NCI-H146 treated with DMSO at 0.1 percent for 48 hours (cell line): ENCODE measurements around the gene DCX.

Experiments used
- DNase-seq: peaks from one replicate; lab custom pipeline; 2025; ENCODE audit not compliant: unreplicated experiment; lab: John Stamatoyannopoulos, UW

Gene DCX

DNA sequence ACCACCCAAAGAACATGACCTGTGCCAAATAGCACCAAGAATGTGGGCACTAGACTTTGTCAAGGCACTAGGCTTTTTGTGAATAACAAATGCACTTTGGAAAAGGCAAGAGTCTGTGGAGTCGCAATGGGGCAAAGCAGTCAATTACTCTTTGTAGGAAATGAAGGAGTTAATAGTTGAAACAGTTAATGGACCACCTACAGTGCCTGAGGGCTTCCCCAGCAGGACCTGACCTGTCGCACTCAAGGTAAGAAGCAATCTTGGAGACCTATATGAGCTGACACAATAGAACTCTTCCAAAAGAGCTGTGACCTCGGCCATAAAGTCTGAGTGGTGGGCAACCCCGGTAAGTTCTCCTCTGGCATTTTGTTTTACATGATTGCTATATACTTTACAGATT, 92.5 kb downstream of the DCX start:
- DNase-seq = no peak

DNA sequence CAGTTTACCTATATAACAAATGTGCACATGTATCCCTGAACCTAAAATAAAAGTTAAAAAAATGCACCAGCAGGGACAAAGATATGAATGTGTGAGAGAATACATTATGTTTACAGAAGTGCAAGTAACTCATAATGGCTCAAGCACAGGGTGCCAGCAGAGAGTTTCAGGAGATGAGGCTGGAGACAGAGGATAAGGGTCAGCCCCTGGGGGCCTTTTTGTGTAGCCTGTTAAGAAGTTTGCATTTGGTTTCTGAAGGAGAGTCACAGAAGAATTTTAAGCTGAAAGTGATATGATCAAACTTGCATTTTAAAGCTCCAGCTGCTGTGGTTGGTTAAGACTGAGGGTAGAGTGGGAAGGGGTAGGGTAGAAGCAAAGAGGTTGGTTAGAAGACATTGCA, 93.1 kb downstream of the DCX start:
- DNase-seq = no peak

DNA sequence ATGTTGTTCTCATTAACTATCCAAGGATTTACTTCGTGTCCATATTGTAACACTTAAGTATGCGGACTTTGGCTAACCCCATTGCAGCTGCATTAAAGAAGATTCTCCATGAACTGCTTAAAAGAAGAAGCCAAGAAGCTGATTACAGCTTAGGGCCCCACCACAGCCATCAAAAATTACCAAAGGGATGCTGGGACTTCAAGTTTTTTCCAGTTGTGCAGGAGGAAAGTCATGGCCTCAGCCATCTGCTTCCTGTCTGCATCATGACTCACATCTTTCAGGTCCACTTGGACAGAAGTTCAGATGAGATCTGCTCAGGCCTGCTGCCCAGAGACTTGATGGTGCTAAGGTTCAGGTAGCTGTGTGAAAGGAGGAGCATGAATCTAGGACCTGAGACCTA, 102.9 kb downstream of the DCX start:
- DNase-seq = no peak

DNA sequence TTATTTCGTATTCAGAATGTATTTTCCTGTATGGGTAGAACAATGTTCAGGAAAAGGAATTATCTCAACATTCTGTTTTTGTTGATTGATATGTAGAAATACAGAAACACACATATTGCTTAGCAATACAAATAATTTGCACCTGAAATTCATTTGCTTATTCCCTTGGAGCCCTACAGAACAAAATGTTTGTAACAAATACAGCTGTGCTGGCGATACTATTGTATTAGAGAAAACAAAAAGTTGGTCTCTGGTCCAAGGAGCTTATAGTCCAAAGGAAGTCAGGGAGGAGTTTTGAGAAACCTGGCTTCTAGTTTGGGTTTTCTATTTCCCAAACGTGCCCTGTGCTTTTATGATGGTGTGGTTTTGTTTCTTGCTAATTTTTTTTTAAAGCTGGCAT, 104.0 kb downstream of the DCX start:
- no peak for DNase-seq

DNA sequence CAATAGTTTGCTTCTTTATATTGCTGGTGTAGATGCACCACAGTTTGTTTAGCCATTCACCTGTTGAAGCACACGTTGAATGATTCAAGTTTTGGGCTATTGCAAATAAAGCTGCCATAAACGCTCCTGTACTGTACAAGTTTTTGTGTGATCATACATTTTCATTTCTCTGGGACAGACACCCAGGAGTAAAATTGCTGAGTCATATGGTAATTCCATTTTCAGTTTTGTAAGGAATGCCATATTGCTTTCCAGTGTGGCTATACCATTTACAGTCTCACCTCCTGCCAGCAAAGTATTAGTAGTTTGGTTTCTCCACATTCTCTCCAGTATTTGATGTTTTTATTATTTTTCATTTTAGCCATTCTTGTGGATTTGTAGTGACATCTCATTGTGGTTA, 109.7 kb downstream of the DCX start:
- DNase-seq = no peak

DNA sequence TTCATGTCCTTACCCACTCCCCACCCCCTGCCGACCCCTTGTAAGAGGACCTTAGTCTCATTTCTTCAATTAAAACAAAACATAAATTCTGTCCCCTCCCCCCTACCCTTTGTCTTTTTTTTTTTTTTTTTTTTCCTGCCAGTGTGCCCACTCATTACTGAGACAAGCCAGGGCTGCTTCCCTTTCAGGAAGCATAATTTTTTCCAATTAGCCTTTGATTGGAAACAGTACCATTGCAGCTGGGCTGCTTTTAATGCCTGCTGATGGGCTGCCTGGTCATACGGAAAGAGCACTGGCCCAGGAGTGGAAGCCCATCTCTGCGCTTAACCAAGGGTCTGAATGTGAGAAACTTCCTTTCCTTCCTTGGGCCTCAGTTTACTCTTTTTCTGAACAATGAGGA, 123.2 kb downstream of the DCX start:
- no peak for DNase-seq

DNA sequence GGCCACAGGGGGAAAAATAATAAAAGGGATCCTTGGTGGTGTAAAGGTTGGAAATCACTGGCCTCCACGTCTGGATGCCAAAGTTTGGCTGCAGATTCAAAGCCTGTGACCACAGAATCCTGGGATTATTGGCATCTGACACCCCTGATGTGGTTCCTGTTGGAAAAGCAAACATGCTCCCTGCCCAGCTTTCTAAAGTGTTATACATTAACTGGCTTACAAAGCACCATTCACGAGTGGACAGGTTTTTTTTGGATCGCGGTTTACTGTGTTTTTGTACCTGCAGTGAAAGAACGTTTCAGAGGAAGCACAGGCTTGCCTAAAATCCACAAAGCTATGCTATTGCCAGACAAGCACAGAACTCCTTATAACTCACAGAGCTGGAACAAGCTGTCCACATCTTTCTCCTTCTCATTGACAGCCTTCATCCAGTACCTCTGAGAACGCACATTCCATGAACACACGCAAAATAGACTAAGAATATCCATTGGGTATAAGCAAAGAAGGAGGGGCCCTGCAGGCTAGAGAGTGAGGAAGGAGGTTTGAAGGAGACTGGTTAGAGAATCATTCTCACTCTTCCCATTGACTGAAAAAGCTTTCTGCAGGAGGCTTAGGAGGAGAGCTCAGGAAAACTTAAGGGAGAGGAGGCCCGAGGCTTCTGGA, 127.2 kb downstream of the DCX start:
- no peak for DNase-seq

DNA sequence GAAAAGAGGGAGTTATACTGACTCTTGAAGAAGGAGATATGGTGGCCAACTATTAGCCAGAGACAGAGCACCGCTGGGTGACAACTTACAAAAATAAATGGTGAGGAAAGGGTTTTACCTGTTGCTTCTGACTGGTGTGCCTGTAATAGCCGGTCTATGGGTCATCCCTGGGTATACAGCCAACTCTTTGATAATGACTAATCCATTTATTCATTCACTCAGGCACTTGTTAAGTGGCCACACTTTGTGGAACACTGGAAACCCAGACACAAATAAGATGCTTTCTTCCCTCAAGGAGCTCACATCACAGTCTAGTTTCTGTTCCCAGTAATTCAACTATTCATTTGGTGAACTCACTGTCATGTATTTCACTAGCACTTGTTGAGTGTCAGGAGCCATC, 128.5 kb downstream of the DCX start:
- DNase-seq = no peak

DNA sequence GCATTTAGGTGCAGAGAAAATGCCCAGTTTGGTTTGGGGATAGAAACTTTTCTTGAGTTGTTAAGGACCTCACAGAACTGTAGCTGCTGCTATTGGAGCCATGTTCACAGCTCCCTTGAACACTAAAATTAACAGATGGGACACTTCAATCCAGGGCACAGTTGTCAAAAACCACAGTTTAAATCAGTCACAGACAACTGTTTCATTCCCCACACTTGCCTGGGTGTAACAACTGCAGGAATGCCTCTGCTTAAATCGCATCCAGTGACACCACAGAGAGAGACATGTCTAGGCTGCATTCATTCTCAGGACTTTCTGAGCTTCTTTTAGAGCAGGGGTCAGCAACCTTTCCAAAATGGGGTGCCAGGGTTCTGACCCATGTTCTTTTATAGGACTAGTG, 129.0 kb downstream of the DCX start:
- DNase-seq = no peak

DNA sequence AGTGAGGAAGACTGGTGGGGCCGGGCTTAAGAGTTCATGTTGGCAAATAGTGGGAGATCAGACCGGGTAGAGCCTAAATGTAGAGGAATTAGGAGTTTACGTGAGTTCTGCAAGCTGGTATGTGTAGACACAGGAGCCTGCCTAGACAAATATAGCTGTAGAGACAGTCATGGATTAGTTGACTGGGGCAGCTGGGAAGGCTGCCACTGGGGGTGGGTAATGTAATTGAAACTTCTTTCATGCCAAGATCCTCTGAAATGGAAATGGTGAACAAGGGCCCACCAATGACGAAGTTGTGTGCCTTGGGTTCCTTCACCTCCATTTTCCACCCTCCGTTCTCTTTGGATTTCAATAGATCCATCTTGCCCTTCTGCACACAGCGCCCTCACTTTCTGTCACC, 129.9 kb downstream of the DCX start:
- no peak for DNase-seq

DNA sequence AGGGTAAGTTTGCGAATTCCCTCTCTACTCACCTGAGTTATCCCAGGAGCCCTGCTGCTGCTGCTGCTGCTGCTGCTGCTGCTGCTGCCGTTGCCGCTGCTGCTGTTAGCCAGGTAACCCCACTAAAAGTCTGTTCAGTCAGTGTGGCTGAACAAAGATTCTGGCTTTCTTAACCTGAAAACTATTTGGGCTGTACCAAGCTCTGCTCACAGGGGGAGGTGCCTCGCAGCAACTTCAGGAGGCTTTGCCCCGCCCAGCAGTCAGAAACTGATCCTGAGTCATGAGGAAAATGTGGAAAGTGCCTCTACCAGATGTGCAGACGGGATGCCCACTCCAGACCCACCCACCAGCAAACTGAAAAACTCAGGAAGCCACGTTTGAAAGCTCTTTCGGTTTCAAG, 141.7 kb downstream of the DCX start, which contains the start of gene CAPN6:
Gene CAPN6 (minus strand): TSS at position 145 of the 400 bp plus-strand sequence. CDS start 6,547 bp downstream, outside the sequence.
- DNase-seq = no peak

DNA sequence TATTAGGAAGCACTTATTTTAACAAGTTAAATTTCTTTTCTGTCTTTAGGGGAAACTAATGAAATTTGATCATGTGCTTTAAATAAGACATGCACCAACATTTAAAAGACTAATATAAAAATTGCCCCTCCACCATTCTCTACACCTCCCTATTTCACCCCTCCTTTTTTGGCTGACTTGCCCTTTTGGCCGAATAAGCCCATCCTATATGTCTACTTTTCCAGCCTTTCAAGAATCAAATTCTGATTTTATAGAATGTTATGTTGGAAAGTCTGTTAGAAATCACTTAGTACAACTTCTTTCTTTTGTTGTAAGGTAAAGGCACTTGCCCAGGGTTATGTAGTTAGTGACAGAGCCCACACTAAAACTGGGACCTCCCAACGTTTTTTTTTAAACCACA, 143.5 kb downstream of the DCX start:
- DNase-seq = no peak

DNA sequence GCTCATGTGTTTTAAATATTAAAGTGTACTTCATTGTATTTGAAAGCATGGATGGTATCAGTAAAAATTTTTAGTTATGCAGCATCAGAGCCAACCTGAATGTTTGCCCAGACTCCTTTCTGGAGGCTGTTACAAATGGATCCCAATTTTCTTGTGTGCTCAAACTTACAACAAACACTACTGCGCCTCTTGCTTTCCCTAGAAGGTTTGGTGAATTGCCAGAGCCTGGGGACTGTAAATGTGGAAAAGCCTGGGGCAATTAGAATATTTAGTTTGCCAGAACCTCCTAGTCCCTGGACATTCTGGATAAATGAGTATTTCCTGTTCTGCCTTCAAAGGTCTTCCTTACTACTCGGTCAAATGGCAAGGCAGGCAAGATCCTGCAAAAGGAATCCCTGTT, 146.5 kb downstream of the DCX start:
- no peak for DNase-seq

DNA sequence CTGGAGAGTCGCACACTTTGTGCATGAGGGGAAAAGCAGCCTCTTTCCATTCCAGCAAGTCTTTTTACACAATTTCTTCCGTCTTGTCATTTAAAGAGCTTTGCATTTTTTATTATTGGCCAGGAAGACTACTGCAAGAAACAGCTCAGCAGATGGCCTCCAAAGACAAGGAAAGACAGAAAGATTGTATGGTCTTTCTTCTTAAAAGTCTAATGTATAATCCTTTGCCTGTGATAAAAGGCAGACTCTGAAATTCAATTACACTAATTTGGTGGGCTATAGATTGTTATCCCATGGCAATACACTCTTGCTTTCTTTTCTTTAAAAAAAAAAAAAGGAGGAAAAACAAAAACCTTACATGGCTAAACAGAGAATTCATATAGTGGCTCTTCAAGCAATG, 147.6 kb downstream of the DCX start:
- no peak for DNase-seq

DNA sequence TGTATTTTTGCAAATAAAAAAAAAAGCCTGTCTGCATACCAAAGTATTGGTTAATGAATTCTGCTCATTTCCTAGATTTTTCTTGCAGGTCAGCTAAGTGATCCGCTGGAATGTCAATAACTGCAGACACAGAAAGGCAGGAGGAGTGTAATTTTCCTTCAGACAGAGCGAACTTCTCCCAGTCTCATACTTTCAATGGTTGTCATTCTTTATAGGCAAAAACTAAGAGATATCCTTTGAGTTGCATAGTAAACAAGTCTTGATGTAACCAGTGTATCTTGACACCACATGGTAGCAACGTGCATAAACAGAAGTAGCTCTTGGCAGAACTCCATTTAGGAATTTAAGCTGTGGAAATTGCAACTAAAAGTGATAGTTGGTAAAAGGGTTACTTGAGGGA, 149.9 kb downstream of the DCX start:
- DNase-seq = no peak

DNA sequence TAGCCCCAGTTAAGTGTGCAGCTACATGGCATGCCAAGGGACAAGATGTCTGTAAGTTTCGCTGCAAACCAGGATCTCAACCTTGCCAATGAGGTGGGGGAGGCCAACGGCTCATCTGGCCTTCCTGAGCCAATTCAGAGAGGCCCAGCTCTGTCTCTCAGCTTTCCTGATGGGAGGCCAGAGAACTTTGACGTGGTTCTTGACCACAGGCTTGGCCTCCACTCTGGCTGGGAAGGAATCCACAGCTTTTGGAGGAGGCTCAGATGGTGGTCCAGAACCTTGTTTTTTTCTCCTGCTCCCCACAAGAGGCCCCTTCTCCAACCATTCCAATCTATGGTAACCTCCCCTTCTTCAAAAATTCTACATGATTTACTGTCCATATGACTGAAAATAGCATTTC, 151.5 kb downstream of the DCX start:
- no peak for DNase-seq

DNA sequence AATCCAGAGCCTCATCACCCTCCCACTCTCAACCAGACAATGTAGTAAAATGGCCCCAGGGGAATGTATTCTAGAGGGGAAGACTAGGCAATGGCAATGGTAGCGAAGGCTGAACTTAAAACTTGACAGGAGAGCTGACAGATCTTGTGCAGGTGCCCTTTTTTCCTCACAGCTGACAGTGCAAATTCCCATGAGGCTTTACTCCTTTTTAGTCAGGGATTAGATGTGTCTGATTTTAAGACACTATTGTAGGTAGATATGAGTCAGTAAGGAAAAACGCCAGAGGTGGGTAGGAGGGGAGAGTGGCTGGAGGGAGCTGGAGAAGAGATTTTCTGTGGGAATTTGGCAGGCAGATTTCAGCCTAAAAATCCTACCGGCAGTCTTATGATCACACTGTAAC, 152.4 kb downstream of the DCX start:
- no peak for DNase-seq

DNA sequence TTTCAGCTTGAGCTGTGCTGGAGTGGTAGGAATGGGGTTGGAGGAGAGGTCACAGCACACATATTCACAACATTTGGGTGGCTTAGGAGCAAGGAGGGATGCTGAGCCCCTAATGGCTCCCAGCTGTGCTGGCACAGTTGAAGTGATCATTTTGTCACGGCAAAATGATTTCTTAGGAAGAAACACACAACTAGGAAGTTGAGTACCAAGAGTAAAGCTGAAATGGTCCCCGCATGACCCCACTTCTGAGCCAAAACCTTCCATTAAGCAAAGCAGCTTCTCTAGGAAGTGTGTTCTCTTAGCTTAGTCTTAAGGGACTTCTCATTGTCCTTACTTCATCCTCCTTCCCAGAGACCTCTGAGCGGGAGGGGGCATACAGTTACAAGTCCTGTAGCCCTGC, 154.3 kb downstream of the DCX start:
- DNase-seq = no peak

DNA sequence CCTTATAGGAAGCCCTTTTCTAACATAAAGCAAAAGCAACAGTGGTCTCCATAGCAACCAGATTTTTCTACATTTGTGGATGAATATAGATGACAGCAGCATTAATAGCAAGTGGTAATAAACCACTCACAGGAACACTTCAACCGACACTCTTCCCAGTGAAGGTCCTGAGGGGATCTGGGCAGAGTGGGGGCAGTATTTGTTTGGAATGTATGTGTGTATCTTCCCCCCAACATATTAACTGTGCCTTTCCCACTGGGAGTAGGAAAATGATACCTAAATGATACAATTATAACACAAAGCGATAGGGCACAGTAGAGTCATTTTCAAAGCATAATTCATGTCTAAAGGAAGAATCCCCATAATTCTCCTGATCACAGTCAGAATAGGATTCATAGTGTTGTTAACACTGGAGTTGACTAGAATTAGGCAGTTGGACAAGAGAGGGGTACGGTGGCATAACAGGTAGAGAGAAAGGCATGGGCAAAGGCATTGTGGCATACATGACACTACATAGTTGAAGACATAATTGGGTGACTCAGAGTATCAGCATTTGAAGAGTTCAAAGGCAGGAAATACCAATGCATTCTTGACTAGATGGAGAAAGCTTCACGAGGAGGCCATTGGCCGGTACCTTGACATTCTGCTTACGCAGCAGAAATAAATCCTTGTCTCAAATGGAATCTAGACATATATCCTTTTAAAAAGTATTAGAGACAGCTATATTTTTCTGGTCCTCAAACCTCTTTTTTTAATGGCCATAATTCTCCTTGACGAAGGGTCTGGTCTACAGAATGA, 156.9 kb downstream of the DCX start:
- DNase-seq = no peak

DNA sequence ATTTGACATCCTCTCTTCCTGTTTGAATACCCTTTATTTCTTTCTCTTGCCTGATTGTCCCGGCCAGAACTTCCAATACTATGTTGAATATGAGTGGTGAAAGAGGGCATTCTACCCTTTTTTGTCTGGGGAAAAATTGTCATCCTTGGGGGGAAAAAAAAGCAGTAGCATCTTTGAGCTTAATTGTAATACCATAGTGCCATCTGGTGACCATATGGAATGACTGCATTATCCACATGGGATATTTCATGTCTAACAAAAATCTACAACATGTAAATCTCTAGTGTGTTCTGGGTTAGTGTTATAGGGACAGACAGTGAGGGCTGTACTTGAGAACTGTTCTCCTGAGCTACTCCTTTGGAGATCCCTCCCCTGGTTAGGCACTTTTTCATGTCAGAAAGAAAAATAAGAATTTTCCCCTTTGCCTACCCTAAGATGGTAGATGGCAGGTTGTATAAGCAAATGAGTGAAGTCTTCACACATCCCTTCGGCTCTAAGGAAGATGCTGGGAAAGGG, 167.7 kb downstream of the DCX start:
- no peak for DNase-seq
